ENCODE data around the gene PBX4. TPM values are rescaled to one million over a fixed set of nuclear protein-coding genes. Genes with fewer than 3 reads are reported as not detected.

The PBX4 gene
- total RNA-seq, 1 experiment from 2014 or later, result 0.30 TPM

DNA sequence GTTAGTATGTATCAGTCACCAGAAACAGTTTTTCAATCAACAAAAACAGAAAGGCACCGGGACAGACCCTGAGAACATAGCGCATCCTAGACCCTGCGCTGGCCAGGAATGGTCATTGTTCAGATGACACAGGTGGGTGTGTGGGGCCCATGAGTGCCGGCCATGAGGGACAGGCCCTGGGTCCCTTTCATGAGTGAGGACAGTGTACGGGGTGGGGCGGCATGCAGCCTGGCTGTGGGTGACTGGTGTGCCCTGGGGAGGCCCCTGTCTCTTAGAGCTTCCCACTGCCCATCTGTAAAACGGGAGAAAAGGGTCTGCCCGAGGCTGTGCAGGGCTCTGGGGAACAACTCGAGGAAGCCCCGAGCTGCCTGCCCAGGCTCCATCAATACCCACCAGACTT, 25.8 kb downstream of the PBX4 start:
- Mint-ChIP-seq H3K27ac (ENCODE audit: low read depth, unreplicated experiment) (no peak overlapping the region), H3K27me3 (ENCODE audit: insufficient read depth, unreplicated experiment) (no peaks in the 10 kb centered on the region), H3K9me3 (ENCODE audit: unreplicated experiment) (no peaks in the 10 kb centered on the region), H3K36me3 (ENCODE audit: insufficient read depth, unreplicated experiment) (no peaks in the 10 kb centered on the region), H3K4me1 (ENCODE audit: insufficient read depth, unreplicated experiment) (peaks cover 14% of the 10 kb centered on the region), H3K4me3 (ENCODE audit: unreplicated experiment) (no peak overlapping the region)
- TF ChIP-seq, protein P1, sequence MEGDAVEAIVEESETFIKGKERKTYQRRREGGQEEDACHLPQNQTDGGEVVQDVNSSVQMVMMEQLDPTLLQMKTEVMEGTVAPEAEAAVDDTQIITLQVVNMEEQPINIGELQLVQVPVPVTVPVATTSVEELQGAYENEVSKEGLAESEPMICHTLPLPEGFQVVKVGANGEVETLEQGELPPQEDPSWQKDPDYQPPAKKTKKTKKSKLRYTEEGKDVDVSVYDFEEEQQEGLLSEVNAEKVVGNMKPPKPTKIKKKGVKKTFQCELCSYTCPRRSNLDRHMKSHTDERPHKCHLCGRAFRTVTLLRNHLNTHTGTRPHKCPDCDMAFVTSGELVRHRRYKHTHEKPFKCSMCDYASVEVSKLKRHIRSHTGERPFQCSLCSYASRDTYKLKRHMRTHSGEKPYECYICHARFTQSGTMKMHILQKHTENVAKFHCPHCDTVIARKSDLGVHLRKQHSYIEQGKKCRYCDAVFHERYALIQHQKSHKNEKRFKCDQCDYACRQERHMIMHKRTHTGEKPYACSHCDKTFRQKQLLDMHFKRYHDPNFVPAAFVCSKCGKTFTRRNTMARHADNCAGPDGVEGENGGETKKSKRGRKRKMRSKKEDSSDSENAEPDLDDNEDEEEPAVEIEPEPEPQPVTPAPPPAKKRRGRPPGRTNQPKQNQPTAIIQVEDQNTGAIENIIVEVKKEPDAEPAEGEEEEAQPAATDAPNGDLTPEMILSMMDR (IDR thresholded peaks at IDR 0.05; ENCODE audit: unreplicated experiment), result no peak
- BruUV-seq (replicated peaks), result no TSS peak
- intact Hi-C loops (cut with micrococcal nuclease), result no loop called here
- no peak for DNase-seq (ENCODE audit: unreplicated experiment)
- ChIA-PET POLR2A (interaction anchor here (2.0 to 2.4 kb wide), 2 partner anchors 13 to 35 kb away, joined by 15 to 16 read pairs; partner anchors contain the start of gene LPAR2), CTCF (interaction anchor here (1.0 to 2.2 kb wide), 3 partner anchors 36 to 61 kb away, joined by 5 to 9 read pairs (median 7); no protein-coding TSS in a partner anchor)

DNA sequence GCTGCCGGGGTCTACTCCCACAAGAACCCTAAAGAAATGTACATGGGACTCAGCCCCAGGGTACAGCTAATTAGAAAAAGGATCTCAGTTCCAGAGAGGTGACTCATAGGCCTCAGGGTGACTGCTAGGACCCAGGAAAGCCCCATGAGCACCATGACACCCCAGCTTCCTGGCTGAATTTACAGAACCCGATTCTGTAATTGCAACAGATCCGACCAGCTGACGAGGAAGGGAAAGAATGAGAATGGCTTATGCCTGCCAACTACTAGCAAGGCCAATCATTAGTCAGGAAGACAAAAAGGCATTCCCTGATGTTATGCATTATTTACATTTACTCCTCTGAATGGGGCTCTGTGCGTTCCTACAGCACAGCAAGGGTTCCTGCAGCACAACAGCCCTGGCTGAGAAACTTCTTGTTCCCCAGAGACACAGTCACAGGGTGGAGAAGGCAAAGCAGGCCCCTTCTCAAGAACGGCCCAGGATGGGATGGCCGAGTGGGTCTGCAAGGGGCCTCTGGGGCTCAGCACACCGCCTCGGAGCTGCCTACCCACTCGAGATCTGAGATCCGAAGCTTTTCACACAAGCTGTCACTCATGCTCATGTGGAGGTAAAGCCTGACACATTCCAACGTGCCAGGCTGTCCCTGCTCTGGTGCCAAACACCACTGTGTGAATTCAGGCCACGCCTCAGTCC, 27.2 kb downstream of the PBX4 start:
- TF ChIP-seq, protein P1 (IDR thresholded peaks at IDR 0.05; ENCODE audit: unreplicated experiment), result no peak
- peak overlapping the region; percentile 19 for H3K4me3 Mint-ChIP-seq (ENCODE audit: unreplicated experiment)
- H3K27ac Mint-ChIP-seq (ENCODE audit: low read depth, unreplicated experiment), result peak overlapping the region; percentile 54
- no peaks in the 10 kb centered on the region for H3K9me3 Mint-ChIP-seq (ENCODE audit: unreplicated experiment)
- BruUV-seq (replicated peaks), result no TSS peak
- no peaks in the 10 kb centered on the region for H3K36me3 Mint-ChIP-seq (ENCODE audit: insufficient read depth, unreplicated experiment)
- DNase-seq (ENCODE audit: unreplicated experiment), result peak; percentile 98
- POLR2A ChIA-PET, result interaction anchor here (0.6 to 2.4 kb wide), 7 partner anchors 9 to 75 kb away, joined by 3 to 16 read pairs (median 9); partner anchors contain the start of genes LPAR2 and NDUFA13
- CTCF ChIA-PET, result interaction anchor here (0.6 to 2.2 kb wide), 8 partner anchors 9 to 59 kb away, joined by 3 to 10 read pairs (median 4); partner anchors contain the start of gene GMIP
- intact Hi-C loops (cut with micrococcal nuclease), result loop anchor here (2.0 kb wide), 1 partner anchor 52 kb away; the partner anchor contains the start of gene GMIP
- H3K27me3 Mint-ChIP-seq (ENCODE audit: insufficient read depth, unreplicated experiment), result no peaks in the 10 kb centered on the region
- peaks cover 14% of the 10 kb centered on the region for H3K4me1 Mint-ChIP-seq (ENCODE audit: insufficient read depth, unreplicated experiment)

DNA sequence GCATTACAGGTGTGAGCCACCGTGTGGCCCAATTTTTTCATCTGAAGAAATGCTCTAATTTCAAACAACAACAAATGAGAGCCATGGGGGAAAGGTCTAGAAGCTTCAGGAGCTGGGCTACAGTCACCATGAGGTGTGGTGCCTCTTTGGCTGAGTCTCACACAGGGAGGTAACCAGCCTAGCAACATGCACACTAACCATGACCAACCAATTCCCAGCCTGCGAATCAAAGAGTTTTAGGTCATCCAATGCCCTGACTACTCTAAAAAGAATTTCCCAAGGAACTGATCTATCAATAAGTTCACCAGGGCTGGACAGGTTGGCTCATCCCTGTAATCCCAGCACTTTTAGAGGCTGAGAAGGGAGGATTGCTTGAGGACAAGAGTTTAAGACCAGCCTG, 29.9 kb downstream of the PBX4 start:
- Mint-ChIP-seq H3K36me3 (ENCODE audit: insufficient read depth, unreplicated experiment) (no peaks in the 10 kb centered on the region), H3K9me3 (ENCODE audit: unreplicated experiment) (no peaks in the 10 kb centered on the region), H3K4me3 (ENCODE audit: unreplicated experiment) (no peak overlapping the region), H3K4me1 (ENCODE audit: insufficient read depth, unreplicated experiment) (peaks cover 14% of the 10 kb centered on the region), H3K27ac (ENCODE audit: low read depth, unreplicated experiment) (no peak overlapping the region), H3K27me3 (ENCODE audit: insufficient read depth, unreplicated experiment) (no peaks in the 10 kb centered on the region)
- intact Hi-C loops (cut with micrococcal nuclease), result no loop called here
- ChIA-PET CTCF (interaction anchor here (0.6 to 2.0 kb wide), 2 partner anchors 34 to 82 kb away, joined by 3 to 8 read pairs; no protein-coding TSS in a partner anchor), POLR2A (interaction anchor here (0.6 kb wide), 1 partner anchor 10 kb away, joined by 4 read pairs; no protein-coding TSS in a partner anchor)
- DNase-seq (ENCODE audit: unreplicated experiment), result no peak
- TF ChIP-seq, protein P1 (IDR thresholded peaks at IDR 0.05; ENCODE audit: unreplicated experiment), result no peak
- BruUV-seq (replicated peaks), result no TSS peak

DNA sequence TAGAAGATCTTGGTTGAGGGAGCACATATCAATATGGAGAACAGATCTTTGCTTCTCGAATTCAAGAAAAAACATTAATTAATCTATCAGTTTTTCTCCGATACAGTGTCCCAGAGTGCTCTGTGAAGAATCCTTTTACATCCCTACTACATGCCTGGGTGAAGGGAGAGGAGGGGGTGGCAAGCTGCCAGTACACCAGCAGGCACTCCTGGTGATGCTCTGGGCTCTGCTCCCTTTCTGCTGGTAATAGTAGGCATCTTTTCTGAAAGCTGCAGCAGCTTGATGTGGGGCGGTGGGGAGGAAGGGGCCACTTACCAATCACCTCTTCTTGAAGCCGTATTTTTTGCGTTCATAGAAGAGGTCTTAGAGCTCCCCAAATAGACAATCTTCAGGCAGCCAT, 30.7 kb downstream of the PBX4 start:
- Mint-ChIP-seq H3K4me1 (ENCODE audit: insufficient read depth, unreplicated experiment) (peaks cover 14% of the 10 kb centered on the region), H3K36me3 (ENCODE audit: insufficient read depth, unreplicated experiment) (no peaks in the 10 kb centered on the region), H3K9me3 (ENCODE audit: unreplicated experiment) (no peaks in the 10 kb centered on the region), H3K27me3 (ENCODE audit: insufficient read depth, unreplicated experiment) (no peaks in the 10 kb centered on the region), H3K4me3 (ENCODE audit: unreplicated experiment) (no peak overlapping the region), H3K27ac (ENCODE audit: low read depth, unreplicated experiment) (no peak overlapping the region)
- ChIA-PET CTCF (interaction anchor here (0.5 to 2.0 kb wide), 3 partner anchors 34 to 55 kb away, joined by 3 to 8 read pairs (median 3); no protein-coding TSS in a partner anchor), POLR2A (no interaction called here)
- no TSS peak for BruUV-seq (replicated peaks)
- TF ChIP-seq, protein P1 (IDR thresholded peaks at IDR 0.05; ENCODE audit: unreplicated experiment), result no peak
- DNase-seq (ENCODE audit: unreplicated experiment), result no peak
- intact Hi-C loops (cut with micrococcal nuclease), result no loop called here
